Endothelial cell of umbilical vein (primary cell): ENCODE measurements around the gene FHIT. TPM values are rescaled to one million over a fixed set of nuclear protein-coding genes. Genes with fewer than 3 reads are reported as not detected.

Experiments
- BruUV-seq: library from RNA; stranded (reverse); fragments of 400-500 nt; replicated peaks from 2 replicates; lab custom pipeline; 2021; lab: Mats Ljungman, UMichigan
- CTCF ChIA-PET: fragments of 300-600, 350-600 bp; sonication (Branson Sonifier 250); formaldehyde crosslinking; loops from one replicate; lab custom pipeline; 2021; ENCODE audit warnings: antibody characterized with exemption, inconsistent platforms; lab: Charles Lee
- POLR2A ChIA-PET: fragments of 300-600, 350-600 bp; sonication (Branson Sonifier 250); formaldehyde crosslinking; loops from one replicate; lab custom pipeline; 2021; ENCODE audit warnings: antibody characterized with exemption, inconsistent platforms; lab: Charles Lee
- DNase-seq: peaks from one replicate; pipeline ENCODE4 v3.0.0-alpha.2; 2011; ENCODE audit warnings: low read depth, low spot score
- FAIRE-seq: peaks from 2 replicates; lab custom pipeline; 2011; peaks lifted over from hg19 to GRCh38; lab: Jason Lieb, UNC
- H2AFZ ChIP-seq: 2 replicates; pipeline ENCODE4 v1.6.0; 2012; ENCODE audit warnings: low read depth, low read length, control low read depth, inconsistent platforms
- H3K27ac ChIP-seq: 2 replicates; pipeline ENCODE4 v1.5.1; 2011; ENCODE audit warnings: low read depth, mild to moderate bottlenecking, control low read depth, low read length, moderate library complexity; ENCODE audit not compliant: insufficient read depth
- H3K27me3 ChIP-seq, 2 experiments: 2 replicates each; pipeline versions ENCODE4 v1.6.0 to v1.6.1; 2011; ENCODE audit warnings: low read length in 2 of 2, mixed read lengths in 1 of 2; ENCODE audit not compliant: control insufficient read depth in 2 of 2, insufficient read depth in 2 of 2
- H3K36me3 ChIP-seq, 2 experiments: 2 replicates in 1 of 2; 3 replicates in 1 of 2; pipeline ENCODE4 v1.5.1; 2011; ENCODE audit warnings: low read length in 2 of 2, mild to moderate bottlenecking in 1 of 2, moderate library complexity in 1 of 2; ENCODE audit not compliant: control insufficient read depth in 2 of 2, insufficient read depth in 2 of 2; ENCODE audit errors: extremely low read depth in 1 of 2
- H3K4me1 ChIP-seq: 3 replicates; pipeline ENCODE4 v1.5.1; 2011; ENCODE audit warnings: mild to moderate bottlenecking, low read length; ENCODE audit not compliant: control insufficient read depth, insufficient read depth; ENCODE audit errors: extremely low read depth
- H3K4me2 ChIP-seq: 2 replicates; pipeline ENCODE4 v1.6.1; 2011; ENCODE audit warnings: low read length, control low read depth, mixed read lengths; ENCODE audit not compliant: insufficient read depth
- H3K4me3 ChIP-seq, 3 experiments: fragments of 200-600 bp in 1 of 3; sonication (generic), shearing (Covaris generic) in 1 of 3; replicated peaks in 1 of 3; 2 replicates each; pipeline ENCODE4 v1.5.1; 2011 to 2016; ENCODE audit warnings: control low read depth in 3 of 3, low read length in 3 of 3, mild to moderate bottlenecking in 2 of 3, inconsistent platforms in 1 of 3, low read depth in 1 of 3, moderate library complexity in 1 of 3; ENCODE audit not compliant: insufficient read depth in 1 of 3
- H3K79me2 ChIP-seq: 2 replicates; pipeline ENCODE4 v1.6.0; 2012; ENCODE audit warnings: low read length, inconsistent platforms; ENCODE audit not compliant: control insufficient read depth, insufficient read depth
- H3K9ac ChIP-seq: replicated peaks from 2 replicates; pipeline ENCODE3; 2011; ENCODE audit warnings: low read length, control low read depth; ENCODE audit not compliant: insufficient read depth; ENCODE audit errors: extremely low read depth
- H3K9me1 ChIP-seq: replicated peaks from 3 replicates; pipeline ENCODE4 v1.6.0; 2011; ENCODE audit warnings: mild to moderate bottlenecking, low read length; ENCODE audit not compliant: control insufficient read depth, insufficient read depth; ENCODE audit errors: extremely low read depth
- H3K9me3 ChIP-seq: replicated peaks from 2 replicates; pipeline ENCODE4 v1.5.1; 2012; ENCODE audit warnings: low read length, inconsistent platforms; ENCODE audit not compliant: control insufficient read depth, insufficient read depth
- H4K20me1 ChIP-seq: replicated peaks from 2 replicates; pipeline ENCODE3; 2011; ENCODE audit warnings: mild to moderate bottlenecking, low read length; ENCODE audit not compliant: control insufficient read depth, insufficient read depth; ENCODE audit errors: extremely low read depth
- CTCF ChIP-seq, 2 donors: IDR thresholded peaks; 1 replicate in 1 of 2; 2 replicates in 1 of 2; pipeline ENCODE4 v1.5.1; 2011; ENCODE audit warnings: low read length in 2 of 2, mild to moderate bottlenecking in 2 of 2, moderate library complexity in 2 of 2, control low read depth in 1 of 2, inconsistent platforms in 1 of 2, low read depth in 1 of 2; ENCODE audit not compliant: insufficient read depth in 1 of 2; ENCODE audit errors: extremely low read depth in 1 of 2
- FOS ChIP-seq: IDR thresholded peaks from 2 replicates; pipeline ENCODE4 v1.6.1; 2011; ENCODE audit warnings: mild to moderate bottlenecking, low read length, moderate library complexity, borderline replicate concordance; ENCODE audit not compliant: insufficient read depth
- GATA2 ChIP-seq: IDR thresholded peaks from 2 replicates; pipeline ENCODE4 v1.7.0; 2011; ENCODE audit warnings: low read depth, mild to moderate bottlenecking, moderate library complexity, mixed read lengths, low read length; ENCODE audit not compliant: insufficient read length, insufficient read depth
- dilution Hi-C: fragments of 300-500 bp; cut with MboI; formaldehyde crosslinking; loops from one replicate; pipeline ENCODE4 v1.15.0; 2019; ENCODE audit warnings: low sequenced_read_pairs; ENCODE audit not compliant: extremely low pct_ligation_motif_present
- intact Hi-C: fragments of 100-400 bp; cut with micrococcal nuclease; formaldehyde crosslinking; loops from one replicate; pipeline ENCODE4 v1.10.0; 2022
- polyA plus RNA-seq, 4 experiments: library from polyadenylated mRNA; depleted of rRNA in 3 of 4; stranded (reverse) in 3 of 4; unstranded in 1 of 4; fragments of >200 nt; gene quantifications; 2 replicates each; pipeline versions ENCODE4 v1.2.1 to v1.2.3, GENCODE V29; 2011 to 2012; ENCODE audit warnings: missing spikeins in 1 of 4
- total RNA-seq: library from RNA; stranded (reverse); gene quantifications from 2 replicates; pipeline ENCODE4 v1.2.3, GENCODE V29; 2021

FHIT gene
- total and polyA plus RNA-seq, 2 donors (not counting 3 experiments of a cell fraction or from before 2014, with no cell fraction given) = 0.47 to 2.2 TPM

GRCh38 chr3:59963676-59964075, 1287.6 kb downstream of the FHIT start:
- H3K27me3 ChIP-seq = no peaks in the 10 kb centered on the region
- FAIRE-seq (no peak), DNase-seq (no peak)
- no peaks in the 10 kb centered on the region for H3K79me2 ChIP-seq
- H3K27ac ChIP-seq = no peak overlapping the region
- H3K9me3 ChIP-seq = no peaks in the 10 kb centered on the region
- no peaks in the 10 kb centered on the region for H3K9me1 ChIP-seq
- no peaks in the 10 kb centered on the region for H3K4me1 ChIP-seq
- CTCF ChIA-PET = no interaction called here
- H2AFZ ChIP-seq = no peak overlapping the region
- H4K20me1 ChIP-seq = no peaks in the 10 kb centered on the region
- POLR2A ChIA-PET = no interaction called here
- BruUV-seq = no TSS peak
- no peak overlapping the region for H3K4me2 ChIP-seq
- H3K4me3 ChIP-seq = no peak overlapping the region
- H3K36me3 ChIP-seq = no peaks in the 10 kb centered on the region
- TF ChIP-seq GATA2 (no peak), FOS (no peak), CTCF (IDR thresholded peaks at IDR 0.05; ENCODE audit: extremely low read depth in 1 of 2, insufficient read depth in 1 of 2, low read depth in 1 of 2, low read length in 2 of 2) (no peak)
- intact Hi-C loops (no loop called here), dilution Hi-C loops (no loop called here)
- no peak overlapping the region for H3K9ac ChIP-seq

- Histone ChIP-seq H3K9me1 (no peaks in the 10 kb centered on the region), H3K27ac (no peak overlapping the region), H3K36me3 (no peaks in the 10 kb centered on the region), H3K4me1 (no peaks in the 10 kb centered on the region), H3K9me3 (peaks cover 3% of the 10 kb centered on the region), H4K20me1 (no peaks in the 10 kb centered on the region), H3K4me2 (no peak overlapping the region), H3K9ac (no peak overlapping the region), H3K4me3 (no peak overlapping the region), H2AFZ (no peak overlapping the region), H3K79me2 (no peaks in the 10 kb centered on the region), H3K27me3 (no peaks in the 10 kb centered on the region)
- DNase-seq = no peak
- BruUV-seq = no TSS peak
- dilution Hi-C loops = no loop called here
- CTCF ChIA-PET = no interaction called here
- POLR2A ChIA-PET = no interaction called here
- FAIRE-seq = no peak
- no peak for TF ChIP-seq CTCF (IDR thresholded peaks at IDR 0.05; ENCODE audit: extremely low read depth in 1 of 2, insufficient read depth in 1 of 2, low read depth in 1 of 2, low read length in 2 of 2)
- intact Hi-C loops = no loop called here
Observed at GRCh38 chr3:59957150-59957549, 1294.1 kb downstream of the FHIT start.
